Measurements from ENCODE around the gene KIF2C.

KIF2C gene

DNA sequence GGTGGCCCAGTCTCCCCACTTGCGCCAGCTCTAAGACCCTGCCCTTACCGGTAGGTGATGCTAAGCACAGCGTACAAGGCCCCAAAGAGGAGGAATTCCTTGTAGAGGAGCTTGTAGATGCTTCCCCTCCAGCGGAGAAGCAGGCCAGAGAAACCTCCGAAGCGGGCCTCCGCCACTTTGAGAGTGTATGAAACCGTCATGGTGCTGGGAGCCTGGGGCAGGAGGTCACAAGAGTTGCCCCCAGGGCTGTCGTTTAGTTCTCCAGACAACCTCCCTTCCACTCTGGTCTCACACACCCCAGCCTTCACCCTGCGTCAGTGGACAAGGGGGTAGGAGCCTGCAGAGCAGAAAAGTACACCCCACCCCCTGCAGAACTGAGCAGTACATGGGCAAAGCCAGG is 47.9 kb downstream of the KIF2C start:
- TF ChIP-seq CTCF (IDR thresholded peaks at IDR 0.05; ENCODE audit: low read length) (no peak), EZH2 (IDR thresholded peaks at IDR 0.05; ENCODE audit: borderline replicate concordance, low read length) (no peak)
- no peaks in the 10 kb centered on the region for H4K20me1 ChIP-seq (ENCODE audit: insufficient read depth, low read length)
- H3K4me3 ChIP-seq (ENCODE audit: low read depth, low read length, poor library complexity, severe bottlenecking), result no peak overlapping the region
- no peak overlapping the region for H2AFZ ChIP-seq (ENCODE audit: low read length)
- H3K4me2 ChIP-seq (ENCODE audit: low read length), result no peak overlapping the region
- H3K9me3 ChIP-seq (ENCODE audit: low read length), result no peaks in the 10 kb centered on the region
- peaks cover 37% of the 10 kb centered on the region for H3K4me1 ChIP-seq (ENCODE audit: insufficient read depth, low read length, severe bottlenecking)
- no peaks in the 10 kb centered on the region for H3K27me3 ChIP-seq (ENCODE audit: insufficient read depth, low read length)
- no peak overlapping the region for H3K27ac ChIP-seq (ENCODE audit: low read depth, low read length, poor library complexity, severe bottlenecking)
- H3K79me2 ChIP-seq (ENCODE audit: insufficient read depth, low read length), result no peaks in the 10 kb centered on the region
- H3F3A ChIP-seq (ENCODE audit: insufficient read depth, low read length), result peaks cover 4% of the 10 kb centered on the region; the same call in 1 of the 2 replicates
- no peak overlapping the region for H3K9ac ChIP-seq (ENCODE audit: low read length)
- no peaks in the 10 kb centered on the region for H3K36me3 ChIP-seq (ENCODE audit: insufficient read depth, low read length)
- H3K9me2 ChIP-seq (ENCODE audit: low read depth, low read length), result no peaks in the 10 kb centered on the region

DNA sequence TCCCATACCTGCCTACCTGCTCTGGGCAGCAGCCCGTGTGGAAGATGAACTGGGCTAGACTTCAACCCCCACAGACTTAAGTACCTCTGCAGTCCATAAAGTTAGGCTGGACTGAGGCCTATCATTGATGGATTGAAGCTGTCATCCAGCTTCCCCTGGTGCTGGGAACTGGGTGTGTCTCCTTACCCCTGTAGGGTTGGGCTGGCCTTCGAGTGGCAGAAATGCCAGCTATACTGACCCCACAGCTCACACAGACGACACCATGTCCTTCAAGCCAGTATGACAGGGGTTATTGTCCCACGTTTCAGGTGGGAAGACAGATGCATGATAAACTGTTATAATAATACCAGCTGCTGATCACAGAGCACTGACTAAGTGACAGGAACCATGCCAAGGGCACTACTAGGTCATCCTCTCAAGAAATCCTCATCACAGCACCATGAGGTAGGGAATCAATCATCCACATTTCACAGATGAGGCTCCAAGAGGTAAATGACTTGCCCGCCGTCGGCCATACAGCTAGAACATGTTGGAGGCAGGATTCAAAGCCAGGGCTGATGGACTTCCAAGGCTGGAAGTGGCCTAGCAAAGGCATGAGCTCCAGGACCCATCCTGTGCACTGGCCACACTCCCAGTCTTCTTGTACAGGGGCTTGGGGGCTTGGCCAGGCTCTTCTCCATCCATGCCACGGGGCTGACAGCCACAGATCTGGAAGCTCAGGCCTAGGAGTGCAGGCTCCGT is 48.7 kb downstream of the KIF2C start, which contains the start of gene BEST4:
TSS of gene BEST4 (minus strand) at position 51 of the 741 bp plus-strand sequence. CDS start 465 bp downstream, outside the sequence.
- Histone ChIP-seq H3K9me2 (ENCODE audit: low read depth, low read length) (no peaks in the 10 kb centered on the region), H4K20me1 (ENCODE audit: insufficient read depth, low read length) (no peaks in the 10 kb centered on the region), H3F3A (ENCODE audit: insufficient read depth, low read length) (no peaks in the 10 kb centered on the region), H3K27ac (ENCODE audit: low read depth, low read length, poor library complexity, severe bottlenecking) (no peak within 1 kb of the TSS), H3K4me2 (ENCODE audit: low read length) (no peak within 1 kb of the TSS), H3K36me3 (ENCODE audit: insufficient read depth, low read length) (no peaks in the 10 kb centered on the region), H3K9ac (ENCODE audit: low read length) (no peak within 1 kb of the TSS), H3K79me2 (ENCODE audit: insufficient read depth, low read length) (no peaks in the 10 kb centered on the region), H3K4me1 (ENCODE audit: insufficient read depth, low read length, severe bottlenecking) (peaks cover 34% of the 10 kb centered on the region), H2AFZ (ENCODE audit: low read length) (no peak within 1 kb of the TSS), H3K27me3 (ENCODE audit: insufficient read depth, low read length) (no peaks in the 10 kb centered on the region), H3K9me3 (ENCODE audit: low read length) (no peaks in the 10 kb centered on the region), H3K4me3 (ENCODE audit: low read depth, low read length, poor library complexity, severe bottlenecking) (no peak within 1 kb of the TSS)
- no peak for TF ChIP-seq EZH2 (IDR thresholded peaks at IDR 0.05; ENCODE audit: borderline replicate concordance, low read length)

DNA sequence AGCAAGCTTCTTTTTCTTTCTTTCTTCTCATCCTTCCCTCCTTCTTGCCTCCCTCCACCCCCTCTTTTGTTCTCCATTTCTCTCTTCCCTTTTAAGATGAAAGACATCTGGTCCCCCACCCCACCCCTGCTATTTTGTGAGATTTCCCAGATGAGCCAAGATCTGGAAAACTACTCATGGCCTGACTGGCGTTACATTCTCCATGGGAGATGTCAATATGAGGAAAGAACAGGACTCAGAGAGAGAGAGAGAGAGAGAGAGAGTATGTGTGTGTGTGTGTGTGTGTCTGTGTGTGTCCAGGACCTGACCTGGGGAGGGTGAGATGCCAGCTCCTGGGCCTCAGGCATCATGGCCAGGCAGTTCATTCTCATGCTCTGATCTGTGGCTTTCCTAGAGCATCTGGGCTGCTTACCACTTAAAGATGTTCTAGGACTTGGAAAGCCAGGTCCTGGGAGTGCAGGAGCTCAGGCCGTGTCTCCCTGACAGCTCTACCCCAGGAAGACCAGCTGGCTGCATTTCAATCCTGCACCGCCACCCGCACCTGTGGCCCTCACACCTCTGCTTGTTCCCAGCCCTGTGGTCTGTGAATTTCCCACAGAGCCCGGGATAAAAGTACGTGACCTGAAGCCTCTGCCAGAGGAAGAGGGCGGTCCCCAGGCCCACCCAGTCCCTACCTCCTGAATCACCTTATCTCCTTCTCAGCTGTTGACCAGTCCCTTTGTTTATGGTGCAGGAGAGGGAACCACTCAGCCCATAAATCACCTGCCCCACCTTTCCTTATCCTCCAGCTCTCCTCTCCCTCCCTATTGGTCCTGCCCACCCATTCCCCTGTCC is 51.5 kb downstream of the KIF2C start:
- Histone ChIP-seq H4K20me1 (ENCODE audit: insufficient read depth, low read length) (no peaks in the 10 kb centered on the region), H3K4me1 (ENCODE audit: insufficient read depth, low read length, severe bottlenecking) (peaks cover 7% of the 10 kb centered on the region), H3K4me3 (ENCODE audit: low read depth, low read length, poor library complexity, severe bottlenecking) (no peak overlapping the region), H3K27ac (ENCODE audit: low read depth, low read length, poor library complexity, severe bottlenecking) (no peak overlapping the region), H3K79me2 (ENCODE audit: insufficient read depth, low read length) (no peaks in the 10 kb centered on the region), H2AFZ (ENCODE audit: low read length) (no peak overlapping the region), H3K9me2 (ENCODE audit: low read depth, low read length) (no peaks in the 10 kb centered on the region), H3K27me3 (ENCODE audit: insufficient read depth, low read length) (no peaks in the 10 kb centered on the region), H3F3A (ENCODE audit: insufficient read depth, low read length) (no peaks in the 10 kb centered on the region), H3K9ac (ENCODE audit: low read length) (no peak overlapping the region), H3K36me3 (ENCODE audit: insufficient read depth, low read length) (no peaks in the 10 kb centered on the region), H3K9me3 (ENCODE audit: low read length) (no peaks in the 10 kb centered on the region), H3K4me2 (ENCODE audit: low read length) (no peak overlapping the region)
- TF ChIP-seq EZH2 (IDR thresholded peaks at IDR 0.05; ENCODE audit: borderline replicate concordance, low read length) (no peak), CTCF (IDR thresholded peaks at IDR 0.05; ENCODE audit: low read length) (no peak)
